ENCODE measurements around the gene PCGF1.

The PCGF1 gene

DNA sequence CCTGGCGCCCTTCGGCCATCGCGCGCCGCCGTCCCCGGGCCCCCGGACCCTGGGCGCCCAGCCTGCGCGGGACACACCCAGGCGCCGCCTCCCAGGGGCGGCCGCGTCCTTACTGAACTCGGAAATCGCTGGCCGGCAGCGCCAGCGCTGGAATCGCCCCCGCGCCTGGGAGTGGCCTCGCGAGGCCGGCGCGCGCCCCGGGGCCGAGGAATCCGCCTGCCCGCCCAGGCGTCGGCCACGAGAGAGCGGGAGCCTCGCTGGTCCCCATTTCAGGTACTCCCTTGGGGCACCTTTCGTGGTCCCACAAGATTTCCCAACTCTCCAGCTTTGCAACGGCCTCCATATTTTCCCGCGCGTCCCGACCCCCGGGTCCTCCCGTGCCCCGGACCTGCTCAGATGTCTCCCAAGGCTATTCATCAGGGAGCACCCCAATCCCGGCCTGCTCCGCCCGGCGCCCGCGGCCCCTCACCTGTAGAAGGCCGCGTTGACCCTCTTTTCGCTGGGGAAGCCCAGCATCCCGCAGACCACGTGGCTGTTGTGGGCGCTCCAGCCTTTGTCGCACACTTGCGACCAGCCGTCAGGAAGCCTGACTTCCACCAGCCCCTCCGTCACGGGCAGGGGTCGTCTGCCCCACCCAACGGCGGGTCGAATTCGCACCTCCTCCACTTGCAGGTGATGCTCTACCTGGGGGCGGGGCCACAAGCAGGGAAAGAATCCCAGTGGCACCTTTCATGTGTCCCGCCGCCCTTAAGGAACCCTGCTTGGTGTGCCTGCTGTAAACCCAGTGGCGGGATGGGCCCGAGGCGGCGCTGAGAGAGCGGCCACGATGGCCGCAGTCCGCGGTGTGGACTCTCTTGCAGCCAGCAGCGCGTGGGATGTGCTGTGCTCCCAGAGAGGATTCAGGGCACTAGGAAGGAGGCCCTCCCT, 41.7 kb upstream of the PCGF1 start:
- H3K9me3 ChIP-seq, result no peaks in the 10 kb centered on the region
- peak overlapping the region; percentile 45 for H3K4me3 ChIP-seq
- H3K36me3 ChIP-seq (replicated peaks), result no peaks in the 10 kb centered on the region
- no peaks in the 10 kb centered on the region for H3K27me3 ChIP-seq (ENCODE audit: low read depth)
- DNase-seq (ENCODE audit: low spot score in 2 of 2), result peak; percentile 59 to 80
- peaks cover 24% of the 10 kb centered on the region for H3K4me1 ChIP-seq
- in situ Hi-C loops (cut with MboI; ENCODE audit: low sequenced_read_pairs), result no loop called here

DNA sequence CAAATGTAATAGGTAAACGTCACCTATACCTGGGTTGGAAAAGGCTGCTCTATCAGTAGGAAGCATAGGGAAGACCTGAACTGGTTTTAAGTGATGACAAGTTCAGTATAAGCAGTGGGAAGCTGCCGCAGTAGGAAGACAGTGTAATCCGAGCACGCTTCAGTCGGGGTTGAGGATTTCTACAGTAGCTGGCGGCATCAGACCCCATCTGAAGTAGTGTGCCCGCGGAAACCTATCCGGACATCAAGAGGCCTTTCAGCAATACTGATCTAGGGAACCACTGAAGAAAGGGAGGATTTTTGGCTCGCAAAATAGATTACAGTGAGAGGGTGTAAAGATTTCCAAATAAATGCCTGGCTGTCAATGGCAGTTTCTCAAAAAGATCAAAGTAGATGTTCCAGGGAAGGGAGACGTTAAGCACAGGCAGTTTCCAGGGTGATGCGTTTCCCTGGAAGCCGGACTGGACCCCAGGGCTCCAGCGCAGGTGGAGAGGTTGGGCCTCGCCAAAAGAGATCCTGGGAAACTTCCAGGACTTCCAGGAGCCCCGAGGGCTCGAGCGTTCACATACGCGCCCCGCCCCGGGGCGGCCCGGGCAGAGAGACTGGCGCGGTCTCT, 40.9 kb upstream of the PCGF1 start:
- Histone ChIP-seq H3K4me1 (peaks cover 20% of the 10 kb centered on the region), H3K9me3 (no peaks in the 10 kb centered on the region), H3K36me3 (replicated peaks) (no peaks in the 10 kb centered on the region), H3K4me3 (peak overlapping the region; percentile 45), H3K27me3 (ENCODE audit: low read depth) (no peaks in the 10 kb centered on the region)
- in situ Hi-C loops (cut with MboI; ENCODE audit: low sequenced_read_pairs), result no loop called here
- DNase-seq (ENCODE audit: low spot score in 2 of 2), result peak in 1 of 2 experiments; percentile 4

GRCh38 chr2:74546004-74546403, 38.5 kb upstream of the PCGF1 start:
- DNase-seq (ENCODE audit: low spot score in 2 of 2), result no peak
- in situ Hi-C loops (cut with MboI; ENCODE audit: low sequenced_read_pairs), result no loop called here

GRCh38 chr2:74544634-74545033, 37.1 kb upstream of the PCGF1 start:
- H3K27me3 ChIP-seq (ENCODE audit: low read depth), result no peaks in the 10 kb centered on the region
- in situ Hi-C loops (cut with MboI; ENCODE audit: low sequenced_read_pairs), result no loop called here
- H3K4me3 ChIP-seq, result no peak overlapping the region
- peaks cover 3% of the 10 kb centered on the region for H3K4me1 ChIP-seq
- H3K36me3 ChIP-seq (replicated peaks), result no peaks in the 10 kb centered on the region
- DNase-seq (ENCODE audit: low spot score in 2 of 2), result no peak
- no peaks in the 10 kb centered on the region for H3K9me3 ChIP-seq

More at GRCh38 chr2:74546004-74546403, 38.5 kb upstream of the PCGF1 start:
- Histone ChIP-seq H3K4me1 (peaks cover 12% of the 10 kb centered on the region), H3K27me3 (ENCODE audit: low read depth) (no peaks in the 10 kb centered on the region), H3K9me3 (no peaks in the 10 kb centered on the region), H3K4me3 (no peak overlapping the region), H3K36me3 (replicated peaks) (no peaks in the 10 kb centered on the region)

DNA sequence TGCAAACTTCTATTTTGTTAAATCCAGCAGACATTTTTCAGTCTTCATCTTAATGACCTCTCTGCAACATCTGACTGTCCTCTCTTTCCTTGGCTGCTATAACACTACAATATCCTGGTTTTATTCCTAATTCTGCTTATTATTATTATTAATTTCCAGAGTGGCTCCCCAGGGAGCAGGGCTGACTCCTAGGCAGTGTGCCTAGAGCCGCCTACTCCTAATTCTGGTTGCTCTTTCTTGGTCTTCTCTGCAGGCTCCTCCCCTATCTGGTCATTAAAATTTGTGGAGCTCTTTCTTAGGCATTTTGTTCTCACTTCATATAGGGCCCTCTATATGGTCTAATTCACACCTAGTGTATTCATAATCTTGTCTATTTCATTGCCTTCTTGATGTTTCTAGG, 35.5 kb upstream of the PCGF1 start:
- Histone ChIP-seq H3K36me3 (replicated peaks) (no peaks in the 10 kb centered on the region), H3K27me3 (ENCODE audit: low read depth) (no peaks in the 10 kb centered on the region), H3K4me1 (no peaks in the 10 kb centered on the region), H3K9me3 (no peaks in the 10 kb centered on the region; the same call in 1 of the 2 replicates), H3K4me3 (no peak overlapping the region)
- no peak for DNase-seq (ENCODE audit: low spot score in 2 of 2)
- in situ Hi-C loops (cut with MboI; ENCODE audit: low sequenced_read_pairs), result no loop called here

DNA sequence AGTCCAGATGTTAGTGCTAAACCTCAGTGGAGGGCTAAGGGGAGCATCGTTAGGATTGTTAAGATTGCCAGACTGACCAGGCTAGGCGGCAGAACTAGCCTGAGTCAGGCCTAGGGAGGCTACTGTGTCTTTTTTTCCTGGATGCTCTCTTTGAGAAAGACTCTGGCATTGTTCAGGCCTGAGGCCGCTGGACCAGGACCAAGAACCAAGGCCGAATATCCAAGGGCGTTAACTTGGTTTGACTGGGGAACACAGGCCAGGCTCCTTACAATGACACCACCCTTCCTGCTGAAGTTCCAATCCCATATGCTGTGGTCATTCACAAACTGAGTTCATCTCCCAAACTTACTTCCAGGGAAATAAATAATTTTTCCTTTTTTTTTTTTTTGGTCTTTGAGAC, 32.8 kb upstream of the PCGF1 start:
- no peak for DNase-seq (ENCODE audit: low spot score in 2 of 2)
- no peaks in the 10 kb centered on the region; the same call in 1 of the 2 replicates for H3K9me3 ChIP-seq
- no peak overlapping the region for H3K4me3 ChIP-seq
- H3K36me3 ChIP-seq (replicated peaks), result no peaks in the 10 kb centered on the region
- no peaks in the 10 kb centered on the region for H3K4me1 ChIP-seq
- in situ Hi-C loops (cut with MboI; ENCODE audit: low sequenced_read_pairs), result no loop called here
- H3K27me3 ChIP-seq (ENCODE audit: low read depth), result no peaks in the 10 kb centered on the region

DNA sequence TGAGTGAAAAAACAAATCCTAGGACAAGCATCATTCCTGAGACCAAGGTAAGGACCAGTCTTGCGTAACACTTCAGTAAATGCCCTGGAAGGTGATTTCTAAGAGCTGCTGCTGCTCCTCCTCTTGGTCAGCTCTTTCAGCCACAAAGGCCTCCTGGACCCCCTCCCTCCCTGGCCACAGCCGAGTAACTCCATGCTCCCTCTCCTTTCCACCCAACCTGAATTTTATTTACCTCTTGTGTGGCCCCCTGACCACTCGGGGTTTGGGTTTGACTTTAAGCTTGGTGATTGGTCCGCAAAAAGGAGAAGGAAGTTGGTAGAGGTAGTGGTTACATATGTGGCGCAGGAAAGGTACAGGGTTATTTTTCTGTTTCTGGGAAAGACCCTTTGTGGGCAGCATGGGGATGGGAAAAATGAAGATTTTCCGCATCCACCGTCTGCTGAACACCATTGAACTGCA, 31.4 kb upstream of the PCGF1 start:
- in situ Hi-C loops (cut with MboI; ENCODE audit: low sequenced_read_pairs), result no loop called here
- Histone ChIP-seq H3K4me3 (no peak overlapping the region), H3K27me3 (ENCODE audit: low read depth) (no peaks in the 10 kb centered on the region), H3K4me1 (no peaks in the 10 kb centered on the region), H3K36me3 (replicated peaks) (no peaks in the 10 kb centered on the region; the same call in 1 of the 2 replicates), H3K9me3 (no peaks in the 10 kb centered on the region; the same call in 1 of the 2 replicates)
- no peak for DNase-seq (ENCODE audit: low spot score in 2 of 2)

- Histone ChIP-seq H3K9me3 (no peaks in the 10 kb centered on the region; the same call in 1 of the 2 replicates), H3K36me3 (replicated peaks) (peaks cover 17% of the 10 kb centered on the region), H3K27me3 (ENCODE audit: low read depth) (no peaks in the 10 kb centered on the region), H3K4me1 (no peaks in the 10 kb centered on the region), H3K4me3 (no peak overlapping the region)
- DNase-seq (ENCODE audit: low spot score in 2 of 2), result no peak
- in situ Hi-C loops (cut with MboI; ENCODE audit: low sequenced_read_pairs), result no loop called here
These were observed 29.6 kb upstream of the PCGF1 start for GRCh38 chr2:74537140-74537539.

GRCh38 chr2:74536166-74536950, 28.9 kb upstream of the PCGF1 start:
- in situ Hi-C loops (cut with MboI; ENCODE audit: low sequenced_read_pairs), result no loop called here
- Histone ChIP-seq H3K36me3 (replicated peaks) (peaks cover 24% of the 10 kb centered on the region), H3K4me1 (peaks cover under 1% of the 10 kb centered on the region; the same call in 1 of the 2 replicates), H3K4me3 (no peak overlapping the region), H3K9me3 (no peaks in the 10 kb centered on the region; the same call in 1 of the 2 replicates), H3K27me3 (ENCODE audit: low read depth) (no peaks in the 10 kb centered on the region)
- no peak for DNase-seq (ENCODE audit: low spot score in 2 of 2)

DNA sequence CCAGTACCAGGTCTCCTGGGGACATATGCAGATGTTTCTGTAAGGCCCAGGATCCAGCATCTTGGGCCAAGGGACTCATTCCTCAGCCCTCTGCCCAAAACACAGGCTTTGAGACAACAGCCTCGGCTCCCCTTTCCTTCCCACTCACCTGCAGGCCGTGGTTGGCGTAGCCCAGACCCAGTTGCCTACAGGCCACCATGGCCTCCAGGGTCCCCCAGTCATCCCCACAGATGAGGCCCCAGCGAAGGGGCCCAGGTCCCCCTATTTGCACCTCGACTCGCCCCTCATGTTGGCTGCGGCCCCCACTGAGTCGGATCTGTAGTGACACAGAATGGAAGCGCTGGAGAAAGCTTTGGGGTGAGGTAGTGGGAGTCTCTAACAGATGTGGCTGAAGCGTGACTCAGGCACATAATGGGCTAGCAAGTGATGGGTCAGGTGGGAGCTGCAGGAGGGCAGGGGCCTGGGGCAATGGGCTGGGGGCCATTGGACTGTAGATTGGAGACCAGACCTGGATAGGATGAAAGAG, 28.0 kb upstream of the PCGF1 start:
- H3K4me3 ChIP-seq, result no peak overlapping the region
- H3K27me3 ChIP-seq (ENCODE audit: low read depth), result no peaks in the 10 kb centered on the region
- H3K4me1 ChIP-seq, result peaks cover 5% of the 10 kb centered on the region
- peaks cover 29% of the 10 kb centered on the region for H3K36me3 ChIP-seq (replicated peaks)
- no peaks in the 10 kb centered on the region; the same call in 1 of the 2 replicates for H3K9me3 ChIP-seq
- in situ Hi-C loops (cut with MboI; ENCODE audit: low sequenced_read_pairs), result no loop called here
- DNase-seq (ENCODE audit: low spot score in 2 of 2), result no peak

DNA sequence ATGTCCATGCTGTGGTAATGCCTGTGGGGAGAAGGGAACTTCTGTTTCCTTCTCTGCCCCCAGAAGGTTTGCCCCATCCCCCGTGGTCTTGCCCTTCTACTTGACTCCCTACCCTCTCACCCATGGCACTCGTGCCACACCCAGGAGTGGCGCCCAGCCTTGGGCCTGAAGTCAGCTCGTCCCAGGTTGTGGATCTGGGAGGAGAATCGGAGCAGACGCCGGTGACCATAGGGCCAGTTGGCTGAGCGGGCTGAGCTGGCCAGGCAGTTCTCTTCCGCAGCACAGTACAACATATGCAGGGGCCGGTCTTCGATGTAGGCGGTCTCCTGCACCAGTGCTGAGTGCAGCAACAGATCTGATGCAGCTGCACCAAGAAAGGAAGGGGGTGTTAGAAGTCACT, 26.9 kb upstream of the PCGF1 start:
- no peak for DNase-seq (ENCODE audit: low spot score in 2 of 2)
- in situ Hi-C loops (cut with MboI; ENCODE audit: low sequenced_read_pairs), result no loop called here
- H3K36me3 ChIP-seq (replicated peaks), result peaks cover 29% of the 10 kb centered on the region
- no peaks in the 10 kb centered on the region for H3K27me3 ChIP-seq (ENCODE audit: low read depth)
- no peaks in the 10 kb centered on the region; the same call in 1 of the 2 replicates for H3K9me3 ChIP-seq
- peaks cover 5% of the 10 kb centered on the region for H3K4me1 ChIP-seq
- H3K4me3 ChIP-seq, result no peak overlapping the region

- DNase-seq (ENCODE audit: low spot score in 2 of 2), result no peak
- peaks cover 32% of the 10 kb centered on the region for H3K36me3 ChIP-seq (replicated peaks)
- no peaks in the 10 kb centered on the region for H3K9me3 ChIP-seq
- no peaks in the 10 kb centered on the region for H3K27me3 ChIP-seq (ENCODE audit: low read depth)
- no peak overlapping the region for H3K4me3 ChIP-seq
- H3K4me1 ChIP-seq, result peaks cover 6% of the 10 kb centered on the region
- in situ Hi-C loops (cut with MboI; ENCODE audit: low sequenced_read_pairs), result no loop called here
These were observed 26.0 kb upstream of the PCGF1 start for GRCh38 chr2:74533464-74533863.

DNA sequence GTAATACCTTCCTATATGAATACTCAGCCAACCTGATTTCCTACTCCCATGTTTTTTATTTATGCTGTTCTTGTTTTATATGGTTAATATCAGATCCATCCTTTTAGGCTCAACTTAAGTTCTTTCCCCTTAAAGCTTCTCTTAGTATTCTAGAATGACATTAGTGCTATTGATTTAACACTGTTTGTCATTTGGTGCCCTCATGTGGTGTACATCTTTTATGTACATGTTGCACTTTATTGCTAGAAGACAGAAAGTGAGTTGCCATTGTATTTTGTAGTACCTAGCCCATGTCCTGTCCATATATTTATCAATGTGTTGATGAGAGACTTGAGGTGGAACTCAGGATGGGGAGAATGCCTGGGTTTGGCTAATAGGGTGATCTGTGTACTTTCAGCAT, 24.7 kb upstream of the PCGF1 start:
- no peak for DNase-seq (ENCODE audit: low spot score in 2 of 2)
- Histone ChIP-seq H3K27me3 (ENCODE audit: low read depth) (no peaks in the 10 kb centered on the region), H3K4me3 (no peak overlapping the region), H3K9me3 (no peaks in the 10 kb centered on the region), H3K36me3 (replicated peaks) (peaks cover 43% of the 10 kb centered on the region), H3K4me1 (peaks cover 13% of the 10 kb centered on the region)
- in situ Hi-C loops (cut with MboI; ENCODE audit: low sequenced_read_pairs), result no loop called here

Data from HAP-1 (cell line).